IPS-18c (cell line): ENCODE measurements around the gene PSME1.

ENCODE experiments used
- H3K4me3 ChIP-seq: 2 replicates; pipeline ENCODE4 v1.7.0; 2013; ENCODE audit warnings: low read depth, mild to moderate bottlenecking, low read length, moderate library complexity; ENCODE audit not compliant: insufficient read depth
- H3K9me3 ChIP-seq: one replicate; pipeline ENCODE4 v1.6.1; 2013; ENCODE audit warnings: mild to moderate bottlenecking, low read length, moderate library complexity; ENCODE audit not compliant: control insufficient read depth, insufficient read depth

PSME1 gene

DNA sequence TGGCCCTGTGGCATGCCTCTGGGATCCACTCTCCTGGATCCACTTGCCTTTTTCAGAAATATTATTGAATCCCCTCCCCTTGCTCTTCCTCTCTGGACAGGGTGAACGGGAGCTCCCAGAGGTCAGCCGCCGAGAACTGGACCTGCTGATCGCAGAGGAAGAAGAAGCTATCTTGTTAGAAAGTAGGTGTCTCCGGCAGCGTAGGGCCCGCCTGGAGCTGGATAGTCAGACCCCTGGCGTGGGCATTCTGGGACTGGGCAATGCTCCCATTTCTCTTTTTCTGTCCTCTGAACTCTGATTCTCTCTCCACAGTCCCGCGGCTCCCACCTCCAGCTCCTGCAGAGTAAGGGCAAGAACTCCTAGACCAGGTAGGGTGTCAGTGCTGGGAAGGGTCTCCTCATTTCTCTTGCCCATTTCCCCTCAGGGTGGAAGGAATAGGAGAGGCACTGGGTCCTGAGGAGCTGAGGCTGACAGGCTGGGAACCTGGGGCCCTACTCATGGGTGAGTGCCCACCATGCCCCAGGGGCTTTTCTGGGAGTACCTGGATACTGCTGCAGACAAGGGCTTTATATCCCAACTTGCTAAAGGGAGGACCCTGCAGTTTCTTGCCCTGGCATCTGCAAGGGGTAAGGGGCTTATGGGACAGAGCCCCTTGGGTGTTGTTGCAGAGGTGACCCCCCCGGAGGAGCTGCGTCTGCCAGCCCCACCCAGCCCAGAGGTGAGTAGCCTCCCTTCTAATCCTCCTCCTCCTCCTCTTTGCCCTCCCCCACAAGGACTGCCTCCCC, 41.2 kb downstream of the PSME1 start:
- no peaks in the 10 kb centered on the region for H3K9me3 ChIP-seq
- H3K4me3 ChIP-seq: no peak overlapping the region

DNA sequence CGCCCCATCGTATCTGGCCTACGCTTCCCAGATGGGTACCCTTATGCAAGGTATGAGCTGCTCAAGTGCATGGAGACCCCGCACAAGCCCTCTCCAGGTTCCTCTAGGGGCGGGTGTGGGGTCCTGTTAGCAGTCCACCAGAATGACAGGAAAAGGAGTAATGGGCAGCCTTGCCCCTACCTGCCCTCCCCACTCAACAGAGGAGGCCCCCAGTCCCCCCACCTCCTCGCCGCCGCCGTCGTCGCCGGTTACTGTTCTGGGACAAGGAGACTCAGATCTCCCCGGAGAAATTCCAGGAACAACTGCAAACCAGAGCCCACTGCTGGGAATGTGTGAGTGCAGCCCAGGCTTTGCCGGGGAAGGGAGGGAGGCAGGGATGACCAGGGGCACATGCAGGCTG, 41.9 kb downstream of the PSME1 start:
- Histone ChIP-seq H3K9me3 (no peaks in the 10 kb centered on the region), H3K4me3 (no peak overlapping the region)

DNA sequence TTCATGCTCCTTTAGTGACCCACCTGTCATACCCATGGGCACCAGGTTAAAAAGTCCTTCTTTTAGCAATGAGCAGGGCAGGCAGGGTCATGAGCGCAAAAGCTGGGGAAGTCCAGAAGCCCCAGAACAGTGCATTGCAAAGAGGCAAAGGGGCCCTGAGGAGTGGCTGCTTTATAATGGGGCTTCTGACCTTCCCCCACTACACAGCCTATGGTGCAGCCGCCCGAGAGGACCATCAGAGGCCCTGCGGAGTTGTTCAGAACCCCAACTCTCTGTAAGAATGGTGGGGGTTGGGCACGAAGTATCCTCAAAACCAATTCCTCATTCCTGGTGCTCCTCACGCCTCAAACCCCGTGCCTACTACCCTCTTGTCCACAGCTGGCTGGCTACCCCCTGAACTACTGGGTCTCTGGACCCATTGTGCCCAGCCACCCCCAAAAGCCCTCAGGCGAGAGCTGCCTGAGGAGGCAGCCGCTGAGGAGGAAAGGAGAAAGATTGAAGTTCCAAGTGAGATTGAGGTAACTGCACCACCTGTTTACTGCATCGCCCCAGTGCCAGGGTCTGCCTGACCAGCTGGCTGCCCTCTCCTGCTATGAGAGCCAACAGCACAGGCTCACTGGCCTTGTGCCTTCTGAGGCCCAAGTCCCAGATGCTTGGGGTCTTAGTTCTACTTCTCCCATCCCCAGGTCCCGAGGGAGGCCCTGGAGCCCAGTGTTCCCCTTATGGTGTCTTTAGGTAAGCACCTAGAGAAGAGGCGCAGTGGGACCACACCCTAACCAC, 42.6 kb downstream of the PSME1 start:
- Histone ChIP-seq H3K9me3 (no peaks in the 10 kb centered on the region), H3K4me3 (no peak overlapping the region)

DNA sequence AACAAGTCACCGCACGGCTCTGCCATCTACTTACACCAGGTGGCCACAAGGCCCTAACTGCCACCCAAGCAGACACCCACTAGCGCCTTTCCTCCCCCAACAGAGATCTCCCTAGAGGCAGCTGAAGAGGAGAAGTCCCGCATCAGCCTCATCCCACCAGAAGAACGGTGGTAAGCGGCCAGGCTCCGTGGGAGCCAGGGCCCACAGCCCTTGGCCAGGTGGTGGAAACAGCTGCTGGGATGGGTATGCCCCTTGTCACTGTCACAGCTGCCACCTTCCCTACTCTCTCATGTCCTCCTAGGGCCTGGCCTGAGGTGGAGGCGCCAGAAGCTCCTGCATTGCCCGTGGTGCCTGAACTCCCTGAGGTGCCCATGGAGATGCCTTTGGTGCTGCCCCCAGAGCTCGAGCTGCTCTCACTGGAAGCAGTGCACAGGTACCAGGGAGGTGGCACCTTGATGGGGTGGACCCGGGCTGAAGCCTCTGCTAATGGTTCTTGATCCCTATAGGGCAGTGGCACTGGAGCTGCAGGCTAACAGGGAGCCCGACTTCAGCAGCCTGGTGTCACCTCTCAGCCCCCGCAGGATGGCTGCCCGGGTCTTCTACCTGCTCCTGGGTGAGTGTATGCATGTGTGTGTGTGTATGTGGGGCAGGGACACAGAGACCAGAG, 43.4 kb downstream of the PSME1 start:
- Histone ChIP-seq H3K9me3 (no peaks in the 10 kb centered on the region), H3K4me3 (no peak overlapping the region)

DNA sequence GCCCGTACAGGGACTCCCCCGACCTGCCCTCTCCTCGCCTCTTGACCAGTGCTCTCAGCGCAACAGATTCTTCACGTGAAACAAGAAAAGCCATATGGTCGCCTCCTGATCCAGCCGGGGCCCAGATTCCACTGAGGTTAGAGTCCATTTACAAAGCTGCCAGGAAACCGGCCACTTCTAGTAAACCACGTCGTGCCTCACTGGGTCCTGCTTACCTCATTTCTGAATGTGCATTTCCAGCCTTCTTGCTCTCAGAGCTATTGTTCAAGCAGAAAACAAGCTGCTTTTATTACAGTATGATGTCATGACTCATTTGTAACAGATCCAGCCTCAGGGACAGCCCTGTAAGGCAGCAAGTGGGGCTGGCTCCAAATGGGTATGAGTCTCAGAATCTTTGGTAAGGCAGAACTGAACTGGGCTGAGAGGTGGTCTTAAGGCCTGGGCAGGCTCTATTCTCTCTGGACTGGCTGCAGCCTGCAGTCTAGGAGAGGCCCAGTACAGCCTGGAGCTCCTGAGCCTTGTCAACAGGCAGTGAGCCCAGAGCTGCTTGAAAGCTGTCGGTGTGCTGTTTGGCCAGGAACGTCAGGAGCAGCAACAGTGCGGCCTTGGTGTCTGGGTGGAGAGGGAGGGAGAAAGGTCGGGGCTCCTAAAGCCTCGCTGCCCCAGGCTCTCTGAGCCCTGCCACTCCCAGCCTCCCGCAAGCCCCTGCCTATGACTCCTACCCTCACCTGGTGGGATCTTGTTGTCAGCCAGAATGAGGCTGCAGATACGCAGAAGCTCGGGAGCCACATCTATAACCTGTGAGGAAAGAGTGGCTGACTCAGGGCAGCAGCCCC, 44.2 kb downstream of the PSME1 start:
- H3K4me3 ChIP-seq: no peak overlapping the region
- H3K9me3 ChIP-seq: no peaks in the 10 kb centered on the region

DNA sequence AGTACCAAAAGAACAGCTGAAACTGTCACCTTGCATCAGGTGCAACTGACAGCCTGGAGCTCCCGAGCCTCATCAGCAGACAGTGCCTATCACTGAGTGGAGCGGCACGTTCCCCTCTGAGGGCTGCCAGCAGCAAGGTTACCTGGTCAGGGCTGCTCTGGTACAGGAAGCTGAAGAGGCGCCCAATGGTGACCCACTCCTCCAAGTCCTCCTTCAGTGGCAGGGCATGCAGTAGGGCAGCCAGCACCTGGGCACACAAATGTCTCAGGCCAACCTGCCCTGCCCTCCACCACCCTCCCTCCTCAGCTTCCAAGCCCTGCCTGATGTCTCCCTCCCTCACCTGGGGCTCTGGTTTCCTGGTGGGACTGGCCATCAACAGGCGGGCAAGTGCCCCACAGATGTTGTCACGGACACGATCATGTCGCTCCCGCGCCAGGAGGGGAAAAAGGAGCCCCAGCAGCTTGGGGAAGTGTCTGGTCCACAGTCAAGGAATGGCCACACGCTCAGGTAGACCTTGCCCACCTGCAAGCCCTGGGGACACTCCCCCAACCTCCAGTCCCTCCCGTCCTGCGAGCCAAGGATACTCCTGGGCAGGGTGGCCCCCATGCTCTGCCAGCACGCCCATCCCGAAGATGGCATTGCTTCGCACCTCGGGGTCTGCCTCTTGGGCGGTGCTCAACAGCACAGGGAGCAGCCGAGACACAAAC, 45.5 kb downstream of the PSME1 start:
- H3K4me3 ChIP-seq: no peak overlapping the region
- no peaks in the 10 kb centered on the region for H3K9me3 ChIP-seq

DNA sequence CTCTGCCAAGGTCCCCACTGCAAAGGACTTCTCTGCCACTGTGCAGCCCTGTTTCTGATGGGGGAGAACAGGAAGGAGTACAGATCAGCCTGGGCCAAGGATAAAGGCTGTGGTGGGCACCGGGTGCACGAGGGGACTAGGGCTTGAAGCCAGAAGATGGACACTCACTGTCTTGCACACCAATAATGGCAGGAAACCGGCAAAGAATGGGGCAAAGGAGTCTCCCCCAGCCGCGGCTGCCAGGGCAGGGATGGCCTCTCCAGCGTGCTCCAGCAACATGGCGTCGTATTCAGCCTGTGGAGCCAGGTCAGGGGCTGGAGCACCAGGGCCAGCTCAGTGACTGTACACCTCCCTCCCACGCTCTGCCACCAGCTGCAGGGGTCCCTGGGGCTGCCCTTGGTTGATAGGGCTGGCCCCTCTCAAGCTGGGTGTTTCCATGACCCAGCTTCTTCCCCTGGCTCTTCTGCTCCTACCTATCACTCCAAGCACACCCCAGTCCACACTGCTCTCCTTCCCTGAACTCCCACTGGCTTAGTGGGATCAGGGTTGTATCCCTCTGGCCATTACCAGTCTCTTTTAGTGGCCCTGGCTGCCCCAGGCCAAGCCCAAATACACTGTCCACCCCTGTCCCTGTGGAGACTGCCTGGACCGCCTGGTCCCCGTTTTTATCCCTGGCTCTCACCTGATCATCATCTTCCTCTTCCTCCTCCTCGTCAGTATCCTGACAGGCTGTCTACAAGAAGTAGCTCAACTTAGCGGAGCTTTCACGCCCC, 46.3 kb downstream of the PSME1 start:
- Histone ChIP-seq H3K9me3 (no peaks in the 10 kb centered on the region), H3K4me3 (no peak overlapping the region)

DNA sequence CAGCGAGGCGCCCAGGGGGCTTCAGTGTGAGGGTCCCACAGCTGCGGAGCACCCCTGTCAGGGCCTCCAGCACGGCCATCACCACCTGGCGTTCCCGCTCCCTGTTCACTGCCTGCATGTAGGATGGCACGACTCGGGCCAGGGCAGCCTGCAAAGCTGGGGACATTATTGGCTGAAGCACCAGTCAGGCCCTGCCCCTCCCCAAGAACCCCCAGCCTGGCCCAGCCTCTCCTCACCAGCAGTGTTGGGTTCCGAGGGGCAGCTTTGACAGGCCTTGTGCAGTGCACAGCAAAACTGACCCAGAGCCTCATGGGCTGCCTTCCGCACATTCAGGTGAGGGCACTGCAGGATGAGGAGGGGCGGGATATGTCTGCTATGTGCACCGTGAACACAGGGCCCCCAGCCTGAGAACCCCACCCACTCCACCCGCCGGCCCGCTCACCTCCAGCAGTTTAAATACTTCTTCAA, 47.1 kb downstream of the PSME1 start:
- H3K9me3 ChIP-seq: no peaks in the 10 kb centered on the region
- no peak overlapping the region for H3K4me3 ChIP-seq

DNA sequence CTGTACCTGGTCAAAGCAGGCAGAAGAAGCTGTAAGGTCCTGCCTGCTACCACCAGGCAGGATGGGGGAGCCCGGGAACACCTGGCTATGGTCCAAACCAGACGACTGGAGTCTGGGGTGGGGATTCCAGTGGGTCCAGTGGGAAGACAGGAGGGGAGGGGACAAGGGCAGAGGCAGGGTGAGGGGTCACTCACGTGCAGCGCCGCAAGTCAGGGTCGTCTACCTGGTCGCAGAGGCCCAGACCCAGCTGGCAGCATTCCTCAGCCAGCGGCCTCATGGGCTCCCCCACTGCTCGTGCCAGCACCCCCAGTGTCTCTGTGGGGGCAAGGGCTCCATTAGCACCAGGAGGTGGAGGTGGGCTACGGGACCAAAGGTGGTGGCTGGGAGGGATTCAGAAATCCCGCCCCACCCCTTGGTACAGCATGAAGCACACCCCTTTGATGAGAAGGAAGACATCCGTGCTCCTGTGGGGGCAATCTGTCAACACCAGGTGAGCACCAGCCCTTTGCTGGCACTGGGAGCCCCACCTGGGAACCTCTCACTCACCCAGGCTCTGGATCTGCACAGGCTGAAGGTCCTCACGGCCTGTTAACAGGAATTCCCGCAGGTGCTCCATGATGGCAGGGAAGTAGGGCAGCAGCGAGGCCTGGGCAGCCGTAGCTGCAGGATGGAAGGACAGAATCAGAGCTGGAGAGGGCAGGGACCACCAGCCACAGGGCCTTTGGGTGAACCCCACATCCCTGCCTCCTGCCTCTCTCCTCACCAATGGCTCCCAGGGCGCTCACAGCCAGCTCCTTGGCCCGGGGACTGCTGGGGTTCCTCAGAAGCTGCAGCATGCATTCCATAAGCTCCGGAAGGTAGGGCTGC, 48.3 kb downstream of the PSME1 start:
- H3K4me3 ChIP-seq: no peak overlapping the region
- H3K9me3 ChIP-seq: no peaks in the 10 kb centered on the region

DNA sequence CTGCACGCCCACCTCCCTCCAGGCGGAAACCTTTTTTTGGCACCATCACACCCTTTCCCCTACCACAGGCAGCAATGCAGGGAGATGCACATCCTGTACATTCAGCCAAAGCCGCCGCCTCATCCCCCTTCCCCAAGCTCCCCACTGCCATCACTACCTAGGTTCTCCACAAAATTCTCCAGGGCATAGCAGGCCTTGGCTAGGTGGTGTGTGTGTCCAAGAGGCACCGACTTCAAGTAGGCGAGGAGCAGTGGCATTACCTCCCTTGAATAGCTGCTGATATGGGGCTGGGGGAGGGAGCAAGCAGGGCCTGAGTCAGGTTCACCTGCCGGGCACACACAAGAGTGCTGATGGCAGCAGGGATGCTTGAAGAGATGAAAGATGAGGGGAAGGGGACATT, 49.0 kb downstream of the PSME1 start:
- Histone ChIP-seq H3K9me3 (no peaks in the 10 kb centered on the region), H3K4me3 (no peak overlapping the region)

DNA sequence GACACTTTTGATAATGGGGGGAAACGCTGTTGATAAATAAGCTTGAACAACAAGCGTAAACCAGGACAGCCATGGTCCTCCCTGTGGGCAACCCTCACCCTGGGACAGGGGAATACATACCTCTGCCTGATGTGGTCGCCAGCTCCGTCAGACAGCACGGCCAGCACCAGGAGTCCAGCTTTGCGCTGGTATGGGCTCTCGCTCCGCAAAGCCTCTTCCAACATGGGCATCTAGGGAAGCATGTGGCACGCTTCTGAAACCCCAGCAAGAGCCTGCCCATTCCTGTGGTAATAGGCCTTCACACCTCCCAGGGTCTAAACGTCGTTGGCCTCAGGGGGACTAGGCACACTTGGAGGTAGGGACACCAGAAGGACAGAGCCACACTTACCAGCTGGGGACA, 49.7 kb downstream of the PSME1 start:
- H3K4me3 ChIP-seq: no peak overlapping the region
- H3K9me3 ChIP-seq: no peaks in the 10 kb centered on the region

DNA sequence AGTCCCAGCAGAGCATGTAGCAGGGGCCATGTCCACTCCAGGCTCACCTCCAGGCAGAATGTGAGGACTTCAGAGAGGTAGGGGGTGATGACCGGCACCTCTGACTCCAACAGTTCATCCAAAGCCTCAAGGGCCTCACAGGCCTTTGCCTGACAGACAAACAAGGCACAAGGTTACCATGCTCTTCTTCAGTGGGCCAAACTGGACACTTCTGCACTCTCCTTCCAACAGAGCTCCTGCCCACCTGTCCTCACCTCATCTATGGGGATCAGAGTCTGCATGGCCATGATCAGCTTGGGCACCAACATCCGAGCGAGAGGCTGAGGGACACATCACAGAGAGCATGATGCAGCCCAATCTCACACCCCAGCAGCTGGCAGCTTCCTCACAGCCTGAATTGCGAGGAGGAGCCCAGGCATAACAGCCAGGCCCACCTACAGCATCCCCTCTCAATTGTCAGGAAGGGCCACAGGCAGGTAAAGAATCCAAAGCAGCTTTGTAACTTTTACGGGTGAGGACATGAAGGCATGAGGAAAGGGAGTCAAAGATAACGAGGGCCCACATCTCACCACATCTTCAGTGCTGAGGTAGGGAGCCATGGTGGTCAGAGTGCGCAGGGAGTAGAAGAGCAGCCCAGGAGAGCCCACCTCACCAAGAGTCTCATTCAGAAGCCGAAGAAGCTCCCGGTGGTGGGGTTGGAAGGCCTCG, 51.0 kb downstream of the PSME1 start:
- Histone ChIP-seq H3K9me3 (no peaks in the 10 kb centered on the region), H3K4me3 (no peak overlapping the region; the same call in 1 of the 2 replicates)

DNA sequence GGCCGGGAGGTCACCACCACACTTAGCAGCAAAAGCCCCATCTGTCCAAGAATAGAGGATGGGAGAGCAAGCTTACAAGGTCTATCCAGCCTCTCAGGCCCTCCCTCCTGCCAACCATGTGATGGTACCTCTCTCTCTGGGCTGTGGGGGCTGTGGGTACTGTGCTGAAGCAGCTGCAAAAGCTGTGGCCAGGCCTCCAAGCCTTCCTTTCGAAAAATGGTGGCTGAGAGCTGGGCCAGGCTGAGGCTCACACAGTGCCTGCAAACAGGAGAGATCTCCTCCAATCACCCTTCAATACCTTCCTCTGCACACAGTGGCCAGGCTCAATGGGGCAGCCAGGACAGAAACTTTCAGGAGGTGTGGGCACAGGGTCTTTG, 51.5 kb downstream of the PSME1 start:
- Histone ChIP-seq H3K4me3 (peak overlapping the region; percentile 92), H3K9me3 (no peaks in the 10 kb centered on the region)
